Central memory CD8-positive, alpha-beta T cell (primary cell): ENCODE results near the gene ZC3HAV1.
A peak's percentile ranks its signal among the peaks of the same experiment; 100 is the strongest.
"Not testable (repeated sequence)": the region's sequence is repeated elsewhere in the genome, so short reads cannot be mapped to it uniquely, and the experiment has no call there.

ENCODE experiments used
- ATAC-seq: fragments of 150-1000 bp; cut with Tn5 transposase; replicated peaks from 2 replicates; pipeline ENCODE4 v1.10.0; 2022; ENCODE audit warnings: mild to moderate bottlenecking, moderate FRiP score, moderate number of reproducible peaks; ENCODE audit not compliant: poor library complexity, severe bottlenecking; ENCODE audit errors: extremely low read depth
- DNase-seq, 2 donors: peaks; one replicate each; pipeline ENCODE4 v3.0.0; 2021; ENCODE audit warnings: low spot score in 2 of 2
- H3K27ac Mint-ChIP-seq: one replicate; pipeline ENCODE4 v1.8.0; 2022; ENCODE audit warnings: low read depth, mild to moderate bottlenecking, moderate library complexity, mixed read lengths
- H3K27me3 Mint-ChIP-seq: one replicate; pipeline ENCODE4 v1.8.0; 2022; ENCODE audit warnings: mixed read lengths
- H3K36me3 Mint-ChIP-seq: one replicate; pipeline ENCODE4 v1.8.0; 2022; ENCODE audit warnings: mild to moderate bottlenecking, moderate library complexity, mixed read lengths; ENCODE audit not compliant: insufficient read depth
- H3K4me1 Mint-ChIP-seq: one replicate; pipeline ENCODE4 v1.8.0; 2022; ENCODE audit warnings: mixed read lengths
- H3K4me3 Mint-ChIP-seq: one replicate; pipeline ENCODE4 v1.8.0; 2022; ENCODE audit warnings: mild to moderate bottlenecking, moderate library complexity, mixed read lengths
- H3K9me3 Mint-ChIP-seq: one replicate; pipeline ENCODE4 v1.8.0; 2022; ENCODE audit warnings: mixed read lengths

The ZC3HAV1 gene

GRCh38 chr7:139109983-139110411 lies 477 bp upstream of the ZC3HAV1 start:
- Mint-ChIP-seq H3K9me3 (peaks cover 6% of the 10 kb centered on the region), H3K27ac (peak overlapping the region; percentile 96), H3K27me3 (no peaks in the 10 kb centered on the region), H3K4me1 (peaks cover 49% of the 10 kb centered on the region), H3K36me3 (peaks cover 42% of the 10 kb centered on the region), H3K4me3 (peak overlapping the region; percentile 100)
- DNase-seq, result no peak
- ATAC-seq, result peak; percentile 6

- peaks cover 55% of the 10 kb centered on the region for H3K4me1 Mint-ChIP-seq
- H3K27me3 Mint-ChIP-seq, result no peaks in the 10 kb centered on the region
- H3K9me3 Mint-ChIP-seq, result peaks cover 6% of the 10 kb centered on the region
- peak overlapping the region; percentile 96 for H3K27ac Mint-ChIP-seq
- ATAC-seq (no peak), DNase-seq (no peak)
- H3K36me3 Mint-ChIP-seq, result peaks cover 54% of the 10 kb centered on the region
- H3K4me3 Mint-ChIP-seq, result peak overlapping the region; percentile 100
Observed at GRCh38 chr7:139108266-139109187, 993 bp downstream of the ZC3HAV1 start.

GRCh38 chr7:139106959-139107358 lies 2.6 kb downstream of the ZC3HAV1 start:
- DNase-seq (no peak), ATAC-seq (no peak)
- H3K36me3 Mint-ChIP-seq, result peaks cover 52% of the 10 kb centered on the region
- no peaks in the 10 kb centered on the region for H3K27me3 Mint-ChIP-seq
- peaks cover 5% of the 10 kb centered on the region for H3K9me3 Mint-ChIP-seq
- peak overlapping the region; percentile 96 for H3K27ac Mint-ChIP-seq
- peak overlapping the region; percentile 100 for H3K4me3 Mint-ChIP-seq
- peaks cover 64% of the 10 kb centered on the region for H3K4me1 Mint-ChIP-seq

DNA sequence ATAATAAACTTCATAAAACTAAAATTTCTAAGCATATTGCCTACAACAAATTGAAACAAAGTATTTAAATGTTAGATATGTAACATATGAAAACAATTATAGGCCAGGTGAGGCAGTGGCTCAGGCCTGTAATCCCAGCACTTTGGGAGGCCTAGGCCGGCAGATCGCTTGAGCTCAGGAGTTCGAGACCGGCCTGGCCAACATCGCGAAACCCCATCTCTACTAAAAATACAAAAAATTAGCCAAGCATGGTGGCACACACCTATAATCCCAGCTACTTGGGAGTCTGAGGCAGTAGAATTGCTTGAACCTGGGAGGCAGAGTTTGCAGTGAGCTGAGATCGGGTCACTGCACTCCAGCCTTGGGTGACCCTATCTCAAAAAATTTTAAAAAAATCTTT lies 3.3 kb downstream of the ZC3HAV1 start:
- not testable (repeated sequence) for ATAC-seq, DNase-seq, H3K27ac Mint-ChIP-seq, H3K27me3 Mint-ChIP-seq, H3K9me3 Mint-ChIP-seq
- Mint-ChIP-seq H3K4me1 (peaks cover 61% of the 10 kb centered on the region), H3K4me3 (peak overlapping the region; percentile 100), H3K36me3 (peaks cover 50% of the 10 kb centered on the region)

- Mint-ChIP-seq H3K27ac (peak overlapping the region; percentile 93), H3K36me3 (peaks cover 55% of the 10 kb centered on the region), H3K4me1 (peaks cover 60% of the 10 kb centered on the region), H3K9me3 (no peaks in the 10 kb centered on the region), H3K27me3 (no peaks in the 10 kb centered on the region), H3K4me3 (peak overlapping the region; percentile 100)
- no peak for ATAC-seq
- no peak for DNase-seq
Observed at GRCh38 chr7:139105484-139105883, 4.0 kb downstream of the ZC3HAV1 start.

- H3K4me3 Mint-ChIP-seq, result peak overlapping the region; percentile 100
- peaks cover 63% of the 10 kb centered on the region for H3K4me1 Mint-ChIP-seq
- no peaks in the 10 kb centered on the region for H3K9me3 Mint-ChIP-seq
- ATAC-seq, result no peak
- no peak for DNase-seq
- no peaks in the 10 kb centered on the region for H3K27me3 Mint-ChIP-seq
- peak overlapping the region; percentile 93 for H3K27ac Mint-ChIP-seq
- H3K36me3 Mint-ChIP-seq, result peaks cover 59% of the 10 kb centered on the region
Observed at GRCh38 chr7:139104091-139104450, 5.4 kb downstream of the ZC3HAV1 start.

- Mint-ChIP-seq H3K4me1 (peaks cover 66% of the 10 kb centered on the region), H3K4me3 (peak overlapping the region; percentile 100), H3K27me3 (no peaks in the 10 kb centered on the region), H3K9me3 (no peaks in the 10 kb centered on the region), H3K36me3 (peaks cover 62% of the 10 kb centered on the region), H3K27ac (peak overlapping the region; percentile 93)
- ATAC-seq (no peak), DNase-seq (no peak)
Observed at GRCh38 chr7:139103057-139103815, 6.3 kb downstream of the ZC3HAV1 start.

DNA sequence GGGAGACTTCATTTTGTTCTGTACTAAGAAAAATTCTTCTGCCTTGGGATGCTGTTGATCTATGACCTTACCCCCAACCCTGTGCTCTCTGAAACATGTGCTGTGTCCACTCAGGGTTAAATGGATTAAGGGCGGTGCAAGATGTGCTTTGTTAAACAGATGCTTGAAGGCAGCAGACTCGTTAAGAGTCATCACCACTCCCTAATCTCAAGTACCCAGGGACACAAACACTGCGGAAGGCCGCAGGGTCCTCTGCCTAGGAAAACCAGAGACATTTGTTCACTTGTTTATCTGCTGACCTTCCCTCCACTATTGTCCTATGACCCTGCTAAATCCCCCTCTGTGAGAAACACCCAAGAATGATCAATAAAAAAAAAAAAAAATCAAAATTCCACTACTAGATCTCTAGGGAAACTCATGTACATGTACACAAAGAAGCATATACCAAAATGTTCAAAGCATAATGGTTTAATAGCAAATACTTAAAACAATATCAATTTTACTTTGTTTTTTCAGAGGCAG lies 7.8 kb downstream of the ZC3HAV1 start:
- peaks cover 62% of the 10 kb centered on the region for H3K36me3 Mint-ChIP-seq
- peak overlapping the region; percentile 97 for H3K27ac Mint-ChIP-seq
- not testable (repeated sequence) for DNase-seq, H3K9me3 Mint-ChIP-seq, H3K27me3 Mint-ChIP-seq, ATAC-seq
- peak overlapping the region; percentile 78 for H3K4me3 Mint-ChIP-seq
- peaks cover 58% of the 10 kb centered on the region for H3K4me1 Mint-ChIP-seq

- ATAC-seq (no peak), DNase-seq (no peak)
- no peaks in the 10 kb centered on the region for H3K27me3 Mint-ChIP-seq
- H3K4me3 Mint-ChIP-seq, result peak overlapping the region; percentile 78
- peak overlapping the region; percentile 97 for H3K27ac Mint-ChIP-seq
- H3K9me3 Mint-ChIP-seq, result no peaks in the 10 kb centered on the region
- peaks cover 67% of the 10 kb centered on the region for H3K4me1 Mint-ChIP-seq
- peaks cover 71% of the 10 kb centered on the region for H3K36me3 Mint-ChIP-seq
Observed at GRCh38 chr7:139099172-139099947, 10.2 kb downstream of the ZC3HAV1 start.

DNA sequence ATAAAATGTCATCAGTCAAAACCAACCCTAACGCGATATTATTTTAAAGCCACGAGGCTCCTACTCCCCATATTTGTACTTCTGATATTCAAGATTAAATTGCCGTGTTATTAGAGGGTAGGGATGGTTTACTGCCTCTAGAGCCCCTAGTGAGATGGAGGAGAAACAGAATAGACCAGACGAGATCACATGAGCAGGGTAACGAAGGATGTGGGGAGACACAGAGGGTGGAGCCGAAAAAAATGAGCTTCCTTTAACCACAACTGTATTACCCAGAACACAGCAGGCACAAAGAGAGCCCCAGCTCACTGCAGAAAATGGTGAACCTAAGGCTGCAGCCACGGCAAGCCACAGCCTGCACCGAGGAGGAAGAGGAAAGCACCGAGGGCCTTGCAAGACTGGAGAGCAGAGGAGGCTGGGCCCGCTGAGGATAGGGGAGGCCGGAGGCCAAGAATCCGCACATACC lies 14.3 kb downstream of the ZC3HAV1 start:
- Mint-ChIP-seq H3K4me3 (peak overlapping the region; percentile 75), H3K27me3 (no peaks in the 10 kb centered on the region), H3K9me3 (no peaks in the 10 kb centered on the region), H3K4me1 (peaks cover 74% of the 10 kb centered on the region), H3K36me3 (peaks cover 72% of the 10 kb centered on the region), H3K27ac (peak overlapping the region; percentile 87)
- ATAC-seq, result peak; percentile 96
- peak; percentile 65 to 79 for DNase-seq

DNA sequence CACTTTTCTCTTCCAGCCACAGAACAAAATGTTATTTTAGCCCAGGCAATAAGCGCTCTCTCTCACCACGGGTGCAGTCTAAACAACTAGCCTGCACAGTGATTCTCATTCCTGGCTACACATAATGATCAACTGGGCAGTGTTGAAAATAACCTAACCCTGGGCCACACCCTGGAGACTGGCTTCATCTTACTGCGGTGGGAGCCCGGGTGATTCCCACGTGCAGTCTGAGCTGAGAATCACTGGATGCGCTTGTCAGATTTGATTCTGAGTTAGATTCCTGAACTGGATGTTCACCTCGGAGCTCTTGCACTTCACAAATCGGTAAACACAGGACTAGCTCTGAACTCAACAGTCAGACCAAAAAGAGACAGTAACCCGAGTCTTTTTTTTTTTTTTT lies 14.9 kb downstream of the ZC3HAV1 start:
- H3K27ac Mint-ChIP-seq, result peak overlapping the region; percentile 87
- H3K4me3 Mint-ChIP-seq, result peak overlapping the region; percentile 75
- H3K36me3 Mint-ChIP-seq, result peaks cover 70% of the 10 kb centered on the region
- no peaks in the 10 kb centered on the region for H3K9me3 Mint-ChIP-seq
- peaks cover 68% of the 10 kb centered on the region for H3K4me1 Mint-ChIP-seq
- DNase-seq (no peak), ATAC-seq (peak; percentile 11)
- no peaks in the 10 kb centered on the region for H3K27me3 Mint-ChIP-seq

DNA sequence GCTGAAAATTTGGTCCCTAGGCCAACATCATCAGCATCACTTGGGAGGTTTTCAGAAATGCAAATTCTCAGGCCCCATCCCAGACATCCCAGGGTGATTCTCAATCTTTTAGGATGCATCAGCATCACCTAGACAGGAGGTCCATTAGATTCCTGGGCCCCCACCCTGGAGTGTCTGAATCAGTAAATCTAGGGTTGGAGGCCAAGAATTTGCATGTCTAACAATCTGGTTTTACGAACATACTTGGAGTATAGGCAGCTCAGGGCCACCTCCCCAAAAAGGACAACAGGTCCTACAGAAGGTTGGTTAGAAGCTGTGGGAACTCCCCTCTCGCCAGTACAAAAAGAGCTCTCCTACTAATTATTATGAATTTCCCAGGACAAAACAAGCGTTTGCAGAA lies 15.5 kb downstream of the ZC3HAV1 start:
- no peak for ATAC-seq
- Mint-ChIP-seq H3K9me3 (no peaks in the 10 kb centered on the region), H3K4me3 (peak overlapping the region; percentile 75), H3K36me3 (peaks cover 70% of the 10 kb centered on the region), H3K4me1 (peaks cover 68% of the 10 kb centered on the region), H3K27me3 (no peaks in the 10 kb centered on the region), H3K27ac (peak overlapping the region; percentile 87)
- no peak for DNase-seq
